ENCODE measurements around the gene HSP90B1. TPM values are rescaled to one million over a fixed set of nuclear protein-coding genes. Genes with fewer than 3 reads are reported as not detected.

HSP90B1 gene
- total RNA-seq, 1 donor from 2014 or later = 666 TPM

DNA sequence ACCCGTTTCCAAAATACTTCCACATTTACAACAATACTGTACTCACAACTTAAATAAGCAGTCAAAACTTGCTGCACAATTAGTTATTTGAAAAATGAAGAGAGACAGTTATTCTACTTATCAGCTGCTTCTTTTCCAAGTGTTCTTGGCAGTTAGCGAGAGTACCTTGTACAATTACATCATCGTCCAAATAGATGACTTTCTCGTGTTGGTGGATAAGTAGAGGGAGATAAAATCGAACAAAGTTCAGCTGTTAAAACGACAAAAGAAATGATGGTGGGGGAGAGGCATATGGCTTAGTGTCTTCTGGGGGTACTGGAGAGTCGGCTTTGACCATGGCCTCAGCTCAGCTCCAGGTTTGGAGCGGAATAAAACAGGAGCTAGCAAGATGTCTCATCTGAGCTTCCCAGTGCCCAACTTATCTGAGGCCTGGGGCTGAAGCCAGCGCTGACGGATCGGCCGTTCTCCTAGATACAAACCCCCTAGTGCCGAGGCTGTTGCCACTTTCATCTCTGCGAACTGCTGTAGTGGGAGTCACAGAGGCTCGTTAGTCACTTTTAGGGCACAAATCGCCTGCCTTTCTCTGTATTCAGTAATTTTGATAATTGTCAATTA, 67.2 kb downstream of the HSP90B1 start:
- ATAC-seq = no peak
- TF ChIP-seq, protein P1, sequence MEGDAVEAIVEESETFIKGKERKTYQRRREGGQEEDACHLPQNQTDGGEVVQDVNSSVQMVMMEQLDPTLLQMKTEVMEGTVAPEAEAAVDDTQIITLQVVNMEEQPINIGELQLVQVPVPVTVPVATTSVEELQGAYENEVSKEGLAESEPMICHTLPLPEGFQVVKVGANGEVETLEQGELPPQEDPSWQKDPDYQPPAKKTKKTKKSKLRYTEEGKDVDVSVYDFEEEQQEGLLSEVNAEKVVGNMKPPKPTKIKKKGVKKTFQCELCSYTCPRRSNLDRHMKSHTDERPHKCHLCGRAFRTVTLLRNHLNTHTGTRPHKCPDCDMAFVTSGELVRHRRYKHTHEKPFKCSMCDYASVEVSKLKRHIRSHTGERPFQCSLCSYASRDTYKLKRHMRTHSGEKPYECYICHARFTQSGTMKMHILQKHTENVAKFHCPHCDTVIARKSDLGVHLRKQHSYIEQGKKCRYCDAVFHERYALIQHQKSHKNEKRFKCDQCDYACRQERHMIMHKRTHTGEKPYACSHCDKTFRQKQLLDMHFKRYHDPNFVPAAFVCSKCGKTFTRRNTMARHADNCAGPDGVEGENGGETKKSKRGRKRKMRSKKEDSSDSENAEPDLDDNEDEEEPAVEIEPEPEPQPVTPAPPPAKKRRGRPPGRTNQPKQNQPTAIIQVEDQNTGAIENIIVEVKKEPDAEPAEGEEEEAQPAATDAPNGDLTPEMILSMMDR (IDR thresholded peaks at IDR 0.05) = no peak

More for the DNA sequence above, 67.2 kb downstream of the HSP90B1 start:
- H3K4me1 ChIP-seq = no peaks in the 10 kb centered on the region
- H3K9me3 ChIP-seq = no peaks in the 10 kb centered on the region
- H3K4me3 ChIP-seq = no peak overlapping the region
- peaks cover 4% of the 10 kb centered on the region for H3K27me3 ChIP-seq (ENCODE audit: low read depth)
- DNase-seq = no peak
- intact Hi-C loops (cut with DNase I) = no loop called here
- no peak overlapping the region for H3K27ac ChIP-seq
- H3K36me3 ChIP-seq = no peaks in the 10 kb centered on the region

Other genes with a start within 250 kb of the HSP90B1 start
- gene NT5DC3, start 89.2 kb upstream of the HSP90B1 start, total RNA-seq = 4.0 TPM
- 19.7 TPM for gene TDG, start 35.5 kb downstream of the HSP90B1 start, total RNA-seq
- gene GLT8D2, start 119.8 kb downstream of the HSP90B1 start, total RNA-seq = 10.5 TPM
- gene HCFC2, start 134.1 kb downstream of the HSP90B1 start, total RNA-seq = 18.5 TPM
- 31.2 TPM for gene NFYB, start 207.8 kb downstream of the HSP90B1 start, total RNA-seq